GM18526 (cell line): Measurements from ENCODE around the gene KRT78.

Experiments used
- POLR2A ChIP-seq: IDR thresholded peaks from 3 replicates; pipeline ENCODE4 v1.6.1; 2011; ENCODE audit not compliant: insufficient read length; ENCODE audit errors: extremely low read depth

KRT78 gene

DNA sequence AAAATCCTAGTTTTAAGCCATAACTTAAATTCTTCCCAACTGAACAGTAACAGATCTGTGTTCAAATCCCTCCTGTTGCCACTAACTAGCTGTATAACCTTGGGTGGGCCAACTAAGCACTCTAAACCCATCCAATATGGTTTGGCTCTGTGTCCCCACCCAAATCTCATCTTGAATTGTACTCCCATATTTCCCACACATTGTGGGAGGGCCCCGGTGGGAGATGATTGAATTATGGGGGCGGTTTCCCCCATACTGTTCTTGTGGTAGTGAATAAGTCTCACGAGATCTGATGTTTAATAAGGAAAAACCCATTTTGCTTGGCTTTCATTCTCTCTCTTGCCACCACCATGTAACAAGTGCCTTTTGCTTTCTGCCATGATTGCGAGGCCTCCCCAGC, 33.6 kb downstream of the KRT78 start:
- TF ChIP-seq POLR2A, result no peak

DNA sequence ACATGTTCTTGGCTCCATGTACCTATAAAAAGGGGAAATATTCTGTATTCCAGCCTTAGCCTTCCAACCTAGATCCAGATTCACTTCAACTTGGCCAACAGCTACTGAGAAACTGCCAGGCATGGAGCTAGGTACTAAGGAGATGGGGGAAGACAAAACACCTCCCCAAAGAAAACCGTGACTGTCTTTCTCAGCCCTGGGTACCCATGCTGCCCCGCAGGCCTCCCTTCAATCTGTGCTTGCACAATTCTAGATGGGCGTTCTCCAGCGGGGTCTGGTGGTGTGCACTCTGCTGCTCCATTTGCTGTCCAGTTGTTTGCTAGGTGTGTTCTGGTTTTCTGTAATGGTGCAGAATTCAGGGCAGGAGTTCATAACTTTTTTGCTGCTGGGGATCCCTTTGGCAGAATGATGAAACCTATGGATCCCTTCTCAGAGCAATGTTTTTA, 34.1 kb downstream of the KRT78 start:
- no peak for TF ChIP-seq POLR2A

GRCh38 chr12:52813885-52814709, 34.7 kb downstream of the KRT78 start, which contains the start of gene KRT4:
Gene KRT4, minus strand, starts transcription at chr12:52814116. Its CDS starts 58 bp downstream, at chr12:52814058.
- TF ChIP-seq POLR2A, result no peak

GRCh38 chr12:52813203-52813819, 35.5 kb downstream of the KRT78 start:
- no peak for TF ChIP-seq POLR2A

GRCh38 chr12:52812749-52813148, 36.0 kb downstream of the KRT78 start:
- no peak for TF ChIP-seq POLR2A

DNA sequence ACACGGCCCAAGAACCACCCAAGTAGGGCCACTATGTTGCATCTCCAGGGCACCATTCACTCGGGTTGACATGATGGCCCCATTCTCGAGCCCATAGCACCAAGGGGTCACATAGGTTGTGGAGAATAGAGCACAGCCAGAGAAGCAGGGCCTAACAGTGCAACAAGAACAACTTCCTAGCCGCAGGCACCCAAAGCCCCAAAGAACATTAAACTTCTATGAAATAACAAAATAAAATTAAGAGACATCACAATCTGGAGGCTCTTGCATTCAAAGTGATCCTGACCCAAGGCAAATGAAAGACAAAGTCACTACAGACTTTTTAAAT, 36.8 kb downstream of the KRT78 start:
- no peak for TF ChIP-seq POLR2A

DNA sequence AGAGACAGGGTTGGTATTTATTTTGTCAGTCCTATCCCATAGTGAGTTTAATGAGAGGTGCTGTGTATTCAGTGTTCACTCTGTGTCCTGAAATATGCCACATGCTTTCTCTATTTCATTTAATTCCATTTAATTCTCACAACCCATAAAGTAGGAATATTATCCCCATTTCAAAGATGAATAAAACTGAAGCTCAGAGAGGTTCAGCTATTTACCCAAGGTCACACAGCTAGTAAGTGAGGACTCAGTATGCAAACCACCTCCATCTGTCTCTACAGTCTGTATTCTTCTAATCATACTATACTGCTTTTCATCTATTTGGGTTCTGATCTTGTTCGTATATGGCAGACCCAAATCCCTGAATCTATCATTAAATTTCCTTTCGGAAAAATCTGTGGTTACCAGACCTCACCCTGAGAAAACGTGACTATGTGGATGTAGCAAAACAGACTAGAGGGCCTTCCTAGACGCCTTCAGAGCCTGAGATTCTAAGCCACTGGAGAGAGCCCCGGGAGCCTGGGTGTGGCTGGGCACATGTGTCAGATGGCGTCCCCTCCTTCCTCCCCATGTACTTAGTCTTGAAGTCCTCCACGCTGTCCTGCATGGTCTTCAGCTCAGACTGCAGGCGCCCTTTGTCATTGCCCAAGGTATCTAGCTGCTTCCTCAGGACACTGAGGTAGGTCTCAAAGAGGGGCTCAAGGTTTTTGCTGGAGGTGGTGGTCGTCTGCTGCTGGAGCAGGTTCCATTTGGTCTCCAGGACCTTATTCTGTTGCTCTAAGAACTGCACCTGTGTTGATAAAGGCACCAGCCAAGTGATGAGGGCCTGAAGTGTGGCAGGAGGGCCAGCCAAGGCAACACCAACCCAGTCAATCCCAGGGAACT, 37.4 kb downstream of the KRT78 start:
- TF ChIP-seq POLR2A, result no peak

DNA sequence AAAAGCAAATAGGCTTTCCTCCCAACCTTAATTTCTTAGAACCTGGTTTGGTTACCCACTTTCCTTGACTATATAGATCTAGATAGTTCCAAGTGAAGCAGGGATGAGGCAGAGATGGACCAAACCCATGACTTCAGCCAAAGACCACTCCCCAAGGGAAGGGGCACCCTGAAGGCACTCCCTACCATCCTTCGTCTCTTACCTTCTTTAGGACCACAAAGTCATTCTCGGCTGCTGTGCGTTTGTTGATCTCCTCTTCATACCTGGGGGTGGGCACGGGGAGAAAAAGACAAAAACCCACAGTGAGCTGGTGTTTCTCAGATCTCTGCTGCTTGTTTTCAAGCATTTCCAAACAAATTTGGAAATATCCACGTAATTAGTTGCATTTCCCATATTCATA, 38.2 kb downstream of the KRT78 start:
- TF ChIP-seq POLR2A, result no peak

DNA sequence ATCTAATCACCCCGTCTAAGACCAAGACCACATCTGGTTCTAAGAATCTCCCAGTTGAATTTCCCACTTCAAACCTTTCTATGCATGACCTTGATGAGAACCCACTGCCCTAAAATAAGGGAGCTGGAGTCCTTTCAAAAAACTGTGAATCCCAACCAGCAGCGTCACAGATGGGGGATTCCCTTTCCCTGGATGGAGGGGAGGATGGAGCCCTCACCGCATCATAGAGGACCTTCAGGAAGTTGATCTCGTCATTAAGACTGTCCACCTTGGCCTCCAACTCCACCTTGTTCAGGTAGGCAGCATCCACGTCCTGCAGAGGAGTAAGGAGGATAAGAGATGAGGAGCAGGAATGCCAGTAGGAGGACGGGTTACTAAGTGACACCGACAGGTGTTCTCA, 39.6 kb downstream of the KRT78 start:
- TF ChIP-seq POLR2A, result no peak

DNA sequence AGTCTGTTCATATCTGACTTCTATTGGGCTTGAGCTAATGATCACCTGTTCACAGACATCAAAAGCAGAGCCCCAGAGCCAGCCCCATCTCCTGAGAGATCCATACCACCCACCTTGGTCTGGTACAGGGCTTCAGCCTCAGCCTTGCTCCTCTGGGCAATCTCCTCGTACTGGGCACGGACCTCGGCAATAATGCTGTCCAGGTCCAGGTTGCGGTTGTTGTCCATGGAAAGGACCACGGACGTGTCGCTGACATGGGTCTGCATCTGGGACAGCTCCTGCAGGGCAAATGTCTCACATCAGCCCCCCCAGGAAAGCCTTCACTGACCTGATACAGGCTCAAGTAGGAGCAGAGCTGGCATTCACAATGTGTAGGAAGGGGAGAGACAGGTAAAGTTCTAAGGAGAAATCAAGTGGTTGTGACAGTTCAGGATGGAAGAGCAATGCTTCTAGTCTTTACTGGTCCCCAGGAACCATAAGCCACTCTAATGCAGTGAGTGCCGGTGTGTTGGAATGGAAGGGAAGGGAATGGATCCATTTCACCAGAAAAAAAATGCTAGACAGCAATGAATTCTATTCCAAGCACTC, 40.1 kb downstream of the KRT78 start:
- TF ChIP-seq POLR2A, result no peak

DNA sequence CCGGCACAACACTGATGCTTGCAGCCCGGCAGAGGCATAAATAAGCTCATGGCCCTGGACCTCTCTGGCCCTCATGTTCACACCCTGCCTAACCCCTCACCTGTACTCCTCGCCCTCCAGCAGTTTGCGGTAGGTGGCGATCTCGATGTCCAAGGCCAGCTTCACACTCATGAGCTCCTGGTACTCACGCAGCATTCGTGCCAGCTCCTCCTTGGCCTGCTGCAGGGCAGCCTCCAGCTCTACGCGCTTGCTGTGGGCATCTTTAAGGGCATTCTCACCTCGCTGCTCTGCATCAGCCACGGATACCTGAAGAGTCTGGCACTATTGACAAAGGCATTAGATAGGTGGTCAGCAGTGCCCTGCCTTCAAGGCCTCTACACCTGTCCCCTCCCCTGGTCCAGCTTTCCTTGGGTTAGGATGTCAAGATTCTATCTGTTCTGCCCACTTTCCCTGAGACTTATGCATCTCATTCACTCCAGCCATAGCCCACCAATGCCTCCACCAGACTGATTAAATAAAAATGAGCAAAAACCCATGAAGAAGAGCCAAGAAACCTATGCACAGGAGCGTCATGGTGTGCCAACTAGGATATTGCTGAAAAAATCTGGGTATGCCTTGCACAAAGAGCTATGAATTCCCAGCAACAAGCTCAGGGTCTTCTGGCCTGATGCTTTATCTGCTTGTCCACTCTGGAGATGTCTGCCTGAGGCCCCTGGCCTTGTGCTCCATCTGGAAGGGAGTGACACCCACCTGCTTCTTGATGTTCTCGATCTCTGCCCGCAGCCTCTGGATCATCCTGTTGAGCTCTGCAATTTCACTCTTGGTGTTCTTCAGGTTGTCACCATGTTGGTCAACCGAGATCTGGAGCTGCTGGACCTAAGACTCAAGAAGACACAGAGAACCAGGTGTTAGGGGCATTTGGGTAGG, 41.0 kb downstream of the KRT78 start:
- TF ChIP-seq POLR2A, result no peak

DNA sequence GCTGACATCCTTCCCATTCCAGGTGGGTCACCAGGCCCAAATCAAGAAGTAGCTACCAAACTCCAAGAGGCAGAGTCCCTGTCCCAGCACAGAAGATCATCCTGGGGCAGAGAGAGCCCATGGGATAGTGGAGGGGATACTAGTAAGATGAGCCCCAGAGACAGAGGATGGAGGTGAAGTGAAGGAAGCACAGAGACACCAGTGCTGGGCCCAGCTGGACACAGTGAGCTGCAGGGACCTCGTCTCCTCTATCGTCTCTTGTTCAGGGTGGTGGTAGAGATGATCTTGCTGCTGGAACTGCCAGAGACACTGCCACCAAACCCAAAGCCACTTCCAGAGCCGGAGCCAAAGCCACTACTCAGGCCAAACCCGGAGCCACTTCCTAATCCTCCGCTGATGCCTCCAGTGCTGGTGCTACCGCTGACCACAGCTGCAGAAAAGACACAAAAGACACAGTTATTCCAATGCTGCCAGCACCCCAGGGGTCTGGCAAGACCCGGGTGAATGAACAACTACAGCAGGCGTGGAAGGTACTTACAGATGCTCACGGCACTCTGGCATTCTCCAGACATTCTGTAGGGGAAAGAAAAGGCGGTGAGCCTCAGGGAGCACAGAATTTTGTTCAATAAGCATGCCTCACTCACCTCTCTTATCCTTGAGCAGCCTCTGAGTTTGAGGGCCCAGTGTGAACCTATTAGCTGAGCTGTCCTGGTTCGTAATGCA, 41.8 kb downstream of the KRT78 start:
- TF ChIP-seq POLR2A, result no peak

GRCh38 chr12:52806169-52806811, 42.5 kb downstream of the KRT78 start:
- no peak for TF ChIP-seq POLR2A
